Measurements from ENCODE around the gene CECR2.

DNA sequence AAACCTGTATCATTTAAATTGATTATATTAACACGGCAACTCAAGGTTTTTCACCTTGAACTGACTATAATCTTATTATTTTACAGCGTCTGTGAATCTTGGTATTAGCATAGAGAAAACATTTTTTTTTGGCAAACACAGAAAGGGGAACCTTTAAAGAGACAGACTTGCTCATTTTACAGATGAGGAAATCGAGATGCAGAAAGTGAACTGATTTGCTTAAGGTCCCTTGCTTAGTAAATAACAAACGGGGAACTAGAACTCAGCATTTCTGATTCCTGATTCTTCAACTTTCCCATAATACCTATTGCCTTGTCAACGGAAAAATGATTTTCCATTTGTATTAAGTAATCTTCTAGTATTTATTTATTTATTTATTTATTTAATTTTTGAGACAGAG, 33.2 kb upstream of the CECR2 start:
- TF ChIP-seq REST (IDR thresholded peaks at IDR 0.05; ENCODE audit: insufficient read depth in 1 of 2, low read depth in 2 of 2, low read length in 1 of 2) (no peak), POLR2AphosphoS5 (IDR thresholded peaks at IDR 0.05; ENCODE audit: low read depth, low read length) (no peak), SIN3A (IDR thresholded peaks at IDR 0.05; ENCODE audit: borderline replicate concordance, insufficient read depth, low read depth, low read length) (no peak), TCF7L2 (IDR thresholded peaks at IDR 0.05; ENCODE audit: low read depth, low read length) (no peak)
- TF ChIP-seq, protein P1, sequence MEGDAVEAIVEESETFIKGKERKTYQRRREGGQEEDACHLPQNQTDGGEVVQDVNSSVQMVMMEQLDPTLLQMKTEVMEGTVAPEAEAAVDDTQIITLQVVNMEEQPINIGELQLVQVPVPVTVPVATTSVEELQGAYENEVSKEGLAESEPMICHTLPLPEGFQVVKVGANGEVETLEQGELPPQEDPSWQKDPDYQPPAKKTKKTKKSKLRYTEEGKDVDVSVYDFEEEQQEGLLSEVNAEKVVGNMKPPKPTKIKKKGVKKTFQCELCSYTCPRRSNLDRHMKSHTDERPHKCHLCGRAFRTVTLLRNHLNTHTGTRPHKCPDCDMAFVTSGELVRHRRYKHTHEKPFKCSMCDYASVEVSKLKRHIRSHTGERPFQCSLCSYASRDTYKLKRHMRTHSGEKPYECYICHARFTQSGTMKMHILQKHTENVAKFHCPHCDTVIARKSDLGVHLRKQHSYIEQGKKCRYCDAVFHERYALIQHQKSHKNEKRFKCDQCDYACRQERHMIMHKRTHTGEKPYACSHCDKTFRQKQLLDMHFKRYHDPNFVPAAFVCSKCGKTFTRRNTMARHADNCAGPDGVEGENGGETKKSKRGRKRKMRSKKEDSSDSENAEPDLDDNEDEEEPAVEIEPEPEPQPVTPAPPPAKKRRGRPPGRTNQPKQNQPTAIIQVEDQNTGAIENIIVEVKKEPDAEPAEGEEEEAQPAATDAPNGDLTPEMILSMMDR (IDR thresholded peaks at IDR 0.05) = no peak
